ENCODE data around the gene PRMT1. TPM values are rescaled to one million over a fixed set of nuclear protein-coding genes. Genes with fewer than 3 reads are reported as not detected.
A peak's percentile ranks its signal among the peaks of the same experiment; 100 is the strongest.

The PRMT1 gene
- total and polyA plus RNA-seq, 2 of the 13 experiments (the other 11 are each of a cell fraction or from before 2014, with no cell fraction given), result 324 to 374 TPM

DNA sequence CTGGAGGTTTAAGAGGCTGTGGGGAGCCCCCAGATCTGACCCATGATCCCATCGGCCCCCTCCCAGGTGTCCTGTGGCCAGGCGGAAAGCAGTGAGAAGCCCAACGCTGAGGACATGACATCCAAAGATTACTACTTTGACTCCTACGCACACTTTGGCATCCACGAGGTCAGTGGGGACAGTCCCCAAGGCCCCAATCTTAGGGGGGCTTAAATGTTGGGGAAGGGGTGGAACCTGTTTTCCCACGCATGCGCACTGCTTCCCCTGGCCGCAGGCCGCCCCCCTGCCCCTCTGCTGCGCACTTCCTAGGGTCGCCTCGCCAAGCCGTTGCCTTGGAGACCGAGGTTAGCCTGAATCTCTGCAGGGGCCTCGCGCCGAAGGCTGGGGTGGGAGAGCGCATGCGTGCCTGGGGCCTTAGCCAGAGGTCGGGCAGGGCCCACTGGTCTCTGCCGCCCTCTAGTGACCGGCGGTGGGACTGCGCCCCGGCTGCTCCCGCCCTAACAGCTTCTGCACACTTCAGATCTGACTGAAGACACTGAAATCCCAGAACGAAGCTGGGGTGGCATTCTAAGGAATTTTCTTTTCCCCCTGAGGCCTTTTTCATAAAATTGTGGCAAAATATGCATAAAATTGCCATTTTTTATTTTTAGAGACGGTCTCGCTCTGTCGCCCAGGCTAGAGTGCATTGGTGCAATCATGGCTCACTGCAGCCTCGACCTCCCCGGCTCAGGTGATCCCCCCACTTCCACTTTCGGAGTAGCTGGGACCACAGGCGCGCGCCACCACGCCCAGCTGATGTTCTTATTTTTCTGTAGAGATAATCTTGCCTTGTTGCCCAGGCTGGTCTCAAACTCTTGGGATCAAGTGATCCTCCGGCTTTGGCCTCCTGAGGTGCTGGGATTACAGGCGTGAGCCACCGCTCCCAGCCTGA, 3.6 kb downstream of the PRMT1 start (continued):
- TF ChIP-seq ZNF775 (CRISPR knock-in tag; IDR thresholded peaks at IDR 0.05; ENCODE audit: borderline replicate concordance) (no peak), CEBPB (IDR thresholded peaks at IDR 0.05; ENCODE audit: borderline replicate concordance, low read depth, low read length) (no peak), RFX3 (CRISPR knock-in tag; IDR thresholded peaks at IDR 0.05) (peak; percentile 64; the same call in 1 of the 2 replicates), ZNF101 (CRISPR knock-in tag; IDR thresholded peaks at IDR 0.05; ENCODE audit: borderline replicate concordance, low read depth) (0 out of 2 replicates have a peak, but pooled peaks have one; percentile 33), ZSCAN9 (CRISPR knock-in tag; IDR thresholded peaks at IDR 0.05; ENCODE audit: borderline replicate concordance) (0 out of 2 replicates have a peak, but pooled peaks have one; percentile 4), MIER3 (CRISPR knock-in tag; IDR thresholded peaks at IDR 0.05; ENCODE audit: borderline replicate concordance) (no peak), ZNF160 (CRISPR knock-in tag; IDR thresholded peaks at IDR 0.05) (no peak), TEAD3 (CRISPR knock-in tag; optimal IDR thresholded peaks at IDR 0.05; ENCODE audit: borderline replicate concordance) (peak; percentile 39), EP300 (IDR thresholded peaks at IDR 0.05; ENCODE audit: low read depth in 2 of 2, low read length in 2 of 2) (no peak), EP300 (CRISPR knock-in tag; IDR thresholded peaks at IDR 0.05; ENCODE audit: borderline replicate concordance) (no peak), ZFX (CRISPR knock-in tag; IDR thresholded peaks at IDR 0.05; ENCODE audit: low read depth) (peak; percentile 44; the same call in 1 of the 2 replicates), STAG1 (CRISPR knock-in tag; IDR thresholded peaks at IDR 0.05) (peak; percentile 78), AGO2 (optimal IDR thresholded peaks at IDR 0.05; ENCODE audit: low read depth, low read length) (peak; percentile 66), MBNL3 (CRISPR knock-in tag; conservative IDR thresholded peaks at IDR 0.05) (no peak), HES4 (CRISPR knock-in tag; IDR thresholded peaks at IDR 0.05; ENCODE audit: borderline replicate concordance) (no peak), NR2F6 (IDR thresholded peaks at IDR 0.05) (no peak), NR2F6 (CRISPR knock-in tag; IDR thresholded peaks at IDR 0.05) (peak; percentile 52; the same call in 1 of the 2 replicates), MAZ (IDR thresholded peaks at IDR 0.05; ENCODE audit: borderline replicate concordance, low read depth, low read length) (peak; percentile 10; the same call in 1 of the 2 replicates), MAZ (CRISPR knock-in tag; IDR thresholded peaks at IDR 0.05; ENCODE audit: low read depth) (no peak), ZBTB20 (CRISPR knock-in tag; IDR thresholded peaks at IDR 0.05; ENCODE audit: borderline replicate concordance, low read depth) (no peak), KLF6 (CRISPR knock-in tag; IDR thresholded peaks at IDR 0.05) (no peak), SRY (CRISPR knock-in tag; IDR thresholded peaks at IDR 0.05) (0 out of 2 replicates have a peak, but pooled peaks have one; percentile 25), HOXA3 (CRISPR knock-in tag; IDR thresholded peaks at IDR 0.05) (peak; percentile 31; the same call in 1 of the 2 replicates), HOXA5 (CRISPR knock-in tag; IDR thresholded peaks at IDR 0.05) (no peak), FOXK2 (IDR thresholded peaks at IDR 0.05) (no peak)
- TF ChIP-seq, protein P1, sequence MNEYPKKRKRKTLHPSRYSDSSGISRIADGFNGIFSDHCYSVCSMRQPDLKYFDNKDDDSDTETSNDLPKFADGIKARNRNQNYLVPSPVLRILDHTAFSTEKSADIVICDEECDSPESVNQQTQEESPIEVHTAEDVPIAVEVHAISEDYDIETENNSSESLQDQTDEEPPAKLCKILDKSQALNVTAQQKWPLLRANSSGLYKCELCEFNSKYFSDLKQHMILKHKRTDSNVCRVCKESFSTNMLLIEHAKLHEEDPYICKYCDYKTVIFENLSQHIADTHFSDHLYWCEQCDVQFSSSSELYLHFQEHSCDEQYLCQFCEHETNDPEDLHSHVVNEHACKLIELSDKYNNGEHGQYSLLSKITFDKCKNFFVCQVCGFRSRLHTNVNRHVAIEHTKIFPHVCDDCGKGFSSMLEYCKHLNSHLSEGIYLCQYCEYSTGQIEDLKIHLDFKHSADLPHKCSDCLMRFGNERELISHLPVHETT (CRISPR knock-in tag; conservative IDR thresholded peaks at IDR 0.05), result no peak
- TF ChIP-seq, protein P2, sequence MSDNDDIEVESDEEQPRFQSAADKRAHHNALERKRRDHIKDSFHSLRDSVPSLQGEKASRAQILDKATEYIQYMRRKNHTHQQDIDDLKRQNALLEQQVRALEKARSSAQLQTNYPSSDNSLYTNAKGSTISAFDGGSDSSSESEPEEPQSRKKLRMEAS (IDR thresholded peaks at IDR 0.05), result peak; percentile 53; the same call in 1 of the 2 replicates
- TF ChIP-seq, protein P3, sequence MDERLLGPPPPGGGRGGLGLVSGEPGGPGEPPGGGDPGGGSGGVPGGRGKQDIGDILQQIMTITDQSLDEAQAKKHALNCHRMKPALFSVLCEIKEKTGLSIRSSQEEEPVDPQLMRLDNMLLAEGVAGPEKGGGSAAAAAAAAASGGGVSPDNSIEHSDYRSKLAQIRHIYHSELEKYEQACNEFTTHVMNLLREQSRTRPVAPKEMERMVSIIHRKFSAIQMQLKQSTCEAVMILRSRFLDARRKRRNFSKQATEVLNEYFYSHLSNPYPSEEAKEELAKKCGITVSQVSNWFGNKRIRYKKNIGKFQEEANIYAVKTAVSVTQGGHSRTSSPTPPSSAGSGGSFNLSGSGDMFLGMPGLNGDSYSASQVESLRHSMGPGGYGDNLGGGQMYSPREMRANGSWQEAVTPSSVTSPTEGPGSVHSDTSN (CRISPR knock-in tag; IDR thresholded peaks at IDR 0.05), result no peak
- TF ChIP-seq, protein P4, sequence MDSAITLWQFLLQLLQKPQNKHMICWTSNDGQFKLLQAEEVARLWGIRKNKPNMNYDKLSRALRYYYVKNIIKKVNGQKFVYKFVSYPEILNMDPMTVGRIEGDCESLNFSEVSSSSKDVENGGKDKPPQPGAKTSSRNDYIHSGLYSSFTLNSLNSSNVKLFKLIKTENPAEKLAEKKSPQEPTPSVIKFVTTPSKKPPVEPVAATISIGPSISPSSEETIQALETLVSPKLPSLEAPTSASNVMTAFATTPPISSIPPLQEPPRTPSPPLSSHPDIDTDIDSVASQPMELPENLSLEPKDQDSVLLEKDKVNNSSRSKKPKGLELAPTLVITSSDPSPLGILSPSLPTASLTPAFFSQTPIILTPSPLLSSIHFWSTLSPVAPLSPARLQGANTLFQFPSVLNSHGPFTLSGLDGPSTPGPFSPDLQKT (CRISPR knock-in tag; IDR thresholded peaks at IDR 0.05; ENCODE audit: borderline replicate concordance), result no peak

Measured in HepG2 (cell line).